Heart left ventricle (tissue), 16 donors: ENCODE data around the gene EYS. TPM values are rescaled to one million over a fixed set of nuclear protein-coding genes. Genes with fewer than 3 reads are reported as not detected.

Source experiments
- ATAC-seq, 4 donors: fragments of 200-7000 bp; cut with Tn5 transposase; one replicate each; pipeline ENCODE4 v1.9.1; 2020 to 2022; ENCODE audit warnings: moderate library complexity in 4 of 4, mild to moderate bottlenecking in 3 of 4, moderate number of reproducible peaks in 1 of 4
- DNase-seq, 5 donors: peaks; one replicate each; pipeline ENCODE4 v3.0.0-alpha.2; 2020
- H3K27ac ChIP-seq, 12 donors: fragments of 200-600 bp; sonication (generic) in 4 of 12; one replicate each; pipeline versions ENCODE4 v1.5.0 to v1.8.0; 2016 to 2022; ENCODE audit warnings: mild to moderate bottlenecking in 2 of 12
- H3K27me3 ChIP-seq, 9 donors: fragments of 200-600 bp; sonication (generic) in 2 of 9; one replicate each; pipeline versions ENCODE4 v1.5.1 to v1.8.0; 2016 to 2022; ENCODE audit warnings: mild to moderate bottlenecking in 3 of 9
- H3K36me3 ChIP-seq, 9 donors: fragments of 200-600 bp; sonication (generic) in 2 of 9; one replicate each; pipeline versions ENCODE4 v1.5.0 to v1.8.0; 2018 to 2022; ENCODE audit warnings: mild to moderate bottlenecking in 2 of 9
- H3K4me1 ChIP-seq, 12 donors: fragments of 200-600 bp; sonication (generic) in 4 of 12; one replicate each; pipeline versions ENCODE4 v1.5.0 to v1.8.0; 2016 to 2022; ENCODE audit warnings: mild to moderate bottlenecking in 3 of 12
- H3K4me3 ChIP-seq, 12 donors: fragments of 200-600 bp; sonication (generic) in 4 of 12; one replicate each; pipeline versions ENCODE4 v1.5.0 to v1.8.0; 2017 to 2022; ENCODE audit warnings: mild to moderate bottlenecking in 9 of 12, moderate library complexity in 4 of 12
- H3K9me3 ChIP-seq, 12 donors: fragments of 200-600 bp; sonication (generic) in 4 of 12; one replicate each; pipeline versions ENCODE4 v1.5.0 to v1.8.0; 2016 to 2022; ENCODE audit warnings: mild to moderate bottlenecking in 1 of 12
- POLR2A ChIP-seq, 2 donors: fragments of 450-650 bp; IDR thresholded peaks; one replicate each; pipeline ENCODE4 v1.6.1; 2017; ENCODE audit warnings: antibody characterized with exemption in 2 of 2, mild to moderate bottlenecking in 2 of 2, moderate library complexity in 2 of 2
- WGBS, 4 donors: extraction: QIAGEN DNeasy Blood & Tissue Kit in 2 of 4; methylation state at CpG; one replicate each; pipeline versions ENCODE4 v1.1.5 to v1.1.7; 2013 to 2018; 5-methylcytosine and 5-hydroxymethylcytosine counted together
- intact Hi-C, 10 donors: fragments of 100-400 bp; cut with DNase I; formaldehyde crosslinking; loops; one replicate each; pipeline versions ENCODE4 v1.11.1 to v1.14.2; 2022
- polyA plus RNA-seq, 2 donors: library from polyadenylated mRNA; stranded (reverse); fragments of 200-250 nt; gene quantifications; one replicate each; pipeline ENCODE4 v1.2.3, GENCODE V29; 2013
- total RNA-seq, 9 donors: library from RNA; depleted of rRNA in 2 of 9; stranded (reverse); fragments of >200 nt in 2 of 9; fragmentation: NEBNext Ultra II Directional in 3 of 9; extraction: Animal tissue kit (Norgen Biotek cat#: 25700) in 3 of 9; gene quantifications; one replicate each; pipeline versions ENCODE4 v1.1.0 to v1.2.4, GENCODE V29; 2016 to 2023
- TF ChIP-seq, protein P1 (sequence below), 12 donors: fragments of 200-600 bp; sonication (generic) in 4 of 12; IDR thresholded peaks; one replicate each; pipeline versions ENCODE4 v1.5.0 to v1.8.0; 2018 to 2022; ENCODE audit warnings: antibody characterized with exemption in 12 of 12, mild to moderate bottlenecking in 5 of 12
- donor health status: ischemic (EF 13 %, LVEDD 7.1; RV severe dilation, severe dysfunction).
- donor health status: healthy with polysubstance abuse.
- donor health status: DM: no; HTN: yes; CAD: no.
- donor health status: DM: no; HTN: no; CAD: no.
- donor health status: ischemic (EF 25% LVEDD 6.9; RV normal size, moderate dysfunction).
- donor health status: ischemic (EF 25% LVEDD 5.7; RV mildly dilated, moderate dysfunction).
- donor health status: healthy.
- donor health status: DM: yes; HTN: yes; CAD: no.
- donor health status: ischemic (EF 35%, LVEDD 5.7; RV mildly dilated, moderate dysfunction).
- donor health status: nonischemic (EF 11% LVEDD 7.7; RV severe dilation, severe dysfunction).
- donor health status: DM: yes; HTN: yes; CAD: no.
- donor health status: PGD.
- donor health status: ischemic (EF 29% LVEDD 5.4; RV normal size, mild dysfunction).
- donor health status: nonischemic (EF 23%, LVEDD 6.1; RV moderate dilation, normal function).

EYS gene
- total and polyA plus RNA-seq, 11 donors, result 0.07 to 0.27 (median 0.08) TPM; not detected in 8

DNA sequence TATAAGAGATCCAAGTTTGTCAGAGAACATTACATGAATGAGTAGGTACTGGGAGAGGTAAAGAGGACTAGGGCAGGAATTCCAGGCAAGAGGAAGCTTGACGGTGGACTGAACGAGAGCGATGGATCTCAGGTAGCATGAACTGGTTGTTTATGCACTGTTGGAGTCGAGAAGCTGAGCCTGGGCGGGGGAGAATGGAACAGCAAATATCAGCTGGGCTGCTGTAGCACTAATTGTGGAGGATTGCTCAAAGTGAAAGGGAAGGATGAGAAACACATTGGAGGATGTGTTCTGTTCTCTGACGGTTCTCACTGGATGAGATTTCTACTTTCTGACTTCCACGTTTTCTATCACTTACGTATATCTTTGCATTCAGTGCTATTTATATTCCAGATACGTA lies 1907.2 kb downstream of the EYS start:
- H3K9me3 ChIP-seq, result no peaks in the 10 kb centered on the region
- H3K27me3 ChIP-seq, result peaks cover 0 to 3% (median 0%) of the 10 kb centered on the region in 9 donors
- H3K36me3 ChIP-seq, result no peaks in the 10 kb centered on the region
- H3K4me1 ChIP-seq, result peaks cover 0 to 1% (median 0%) of the 10 kb centered on the region in 12 donors
- ATAC-seq, result no peak
- no peak overlapping the region for H3K27ac ChIP-seq
- DNase-seq, result no peak
- intact Hi-C loops, result no loop called here
- 58 to 68% (median 63%) methylated on average over 9 of the region's 9 CpGs for WGBS, 4 donors
- no peak for TF ChIP-seq POLR2A (IDR thresholded peaks at IDR 0.05)
- TF ChIP-seq, protein P1, sequence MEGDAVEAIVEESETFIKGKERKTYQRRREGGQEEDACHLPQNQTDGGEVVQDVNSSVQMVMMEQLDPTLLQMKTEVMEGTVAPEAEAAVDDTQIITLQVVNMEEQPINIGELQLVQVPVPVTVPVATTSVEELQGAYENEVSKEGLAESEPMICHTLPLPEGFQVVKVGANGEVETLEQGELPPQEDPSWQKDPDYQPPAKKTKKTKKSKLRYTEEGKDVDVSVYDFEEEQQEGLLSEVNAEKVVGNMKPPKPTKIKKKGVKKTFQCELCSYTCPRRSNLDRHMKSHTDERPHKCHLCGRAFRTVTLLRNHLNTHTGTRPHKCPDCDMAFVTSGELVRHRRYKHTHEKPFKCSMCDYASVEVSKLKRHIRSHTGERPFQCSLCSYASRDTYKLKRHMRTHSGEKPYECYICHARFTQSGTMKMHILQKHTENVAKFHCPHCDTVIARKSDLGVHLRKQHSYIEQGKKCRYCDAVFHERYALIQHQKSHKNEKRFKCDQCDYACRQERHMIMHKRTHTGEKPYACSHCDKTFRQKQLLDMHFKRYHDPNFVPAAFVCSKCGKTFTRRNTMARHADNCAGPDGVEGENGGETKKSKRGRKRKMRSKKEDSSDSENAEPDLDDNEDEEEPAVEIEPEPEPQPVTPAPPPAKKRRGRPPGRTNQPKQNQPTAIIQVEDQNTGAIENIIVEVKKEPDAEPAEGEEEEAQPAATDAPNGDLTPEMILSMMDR (IDR thresholded peaks at IDR 0.05), result no peak
- no peak overlapping the region for H3K4me3 ChIP-seq

DNA sequence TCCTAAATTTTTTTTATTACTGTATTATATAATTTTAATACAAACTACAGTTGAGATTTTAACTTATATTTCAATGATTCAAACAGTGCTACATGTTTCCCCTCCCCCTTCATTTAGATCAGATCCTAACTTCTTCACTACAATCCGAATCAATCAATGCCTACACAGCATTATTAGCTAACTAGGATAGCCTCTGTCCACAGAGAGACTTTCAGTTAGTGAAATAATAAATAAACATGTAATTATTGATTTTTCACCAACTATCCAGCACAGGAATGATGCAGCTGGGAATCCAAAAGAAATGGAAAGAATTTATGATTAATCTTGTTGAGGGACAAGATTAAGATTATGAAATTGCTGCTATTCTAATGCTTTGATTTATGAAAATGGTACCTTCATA lies 1907.7 kb downstream of the EYS start:
- intact Hi-C loops, result no loop called here
- 85 to 98% (median 90%) methylated on average over 1 of the region's 1 CpG for WGBS, 4 donors
- Histone ChIP-seq H3K27me3 (peaks cover 0 to 3% (median 0%) of the 10 kb centered on the region in 9 donors), H3K4me1 (no peaks in the 10 kb centered on the region), H3K36me3 (no peaks in the 10 kb centered on the region), H3K4me3 (no peak overlapping the region), H3K9me3 (no peaks in the 10 kb centered on the region), H3K27ac (no peak overlapping the region)
- DNase-seq, result no peak
- TF ChIP-seq POLR2A (IDR thresholded peaks at IDR 0.05), result no peak
- TF ChIP-seq, protein P1 (IDR thresholded peaks at IDR 0.05), result no peak
- ATAC-seq, result no peak

DNA sequence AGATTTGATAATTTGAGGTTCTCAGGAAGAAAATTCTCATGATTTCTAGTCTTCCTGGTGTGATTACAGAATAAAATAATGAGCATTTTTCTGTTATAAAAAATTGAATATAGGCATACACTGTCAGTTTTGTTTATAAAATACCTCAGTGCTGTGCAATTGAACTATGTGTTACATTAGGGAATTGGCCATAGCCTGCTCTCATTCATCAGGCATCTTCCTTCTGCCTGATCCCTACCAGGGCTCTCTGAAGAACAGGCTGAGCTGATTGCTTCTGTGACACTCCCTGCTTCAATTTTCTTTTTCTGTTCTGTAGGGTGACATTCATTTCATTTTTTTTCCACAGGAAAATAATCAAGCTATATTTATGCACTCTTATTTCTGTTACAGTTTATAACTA lies 1908.6 kb downstream of the EYS start:
- TF ChIP-seq, protein P1 (IDR thresholded peaks at IDR 0.05), result no peak
- TF ChIP-seq POLR2A (IDR thresholded peaks at IDR 0.05), result no peak
- Histone ChIP-seq H3K27ac (no peak overlapping the region), H3K9me3 (no peaks in the 10 kb centered on the region), H3K4me1 (no peaks in the 10 kb centered on the region), H3K36me3 (no peaks in the 10 kb centered on the region), H3K27me3 (peaks cover 0 to 3% (median 0%) of the 10 kb centered on the region in 9 donors), H3K4me3 (no peak overlapping the region)
- ATAC-seq, result no peak
- intact Hi-C loops, result no loop called here
- no peak for DNase-seq

DNA sequence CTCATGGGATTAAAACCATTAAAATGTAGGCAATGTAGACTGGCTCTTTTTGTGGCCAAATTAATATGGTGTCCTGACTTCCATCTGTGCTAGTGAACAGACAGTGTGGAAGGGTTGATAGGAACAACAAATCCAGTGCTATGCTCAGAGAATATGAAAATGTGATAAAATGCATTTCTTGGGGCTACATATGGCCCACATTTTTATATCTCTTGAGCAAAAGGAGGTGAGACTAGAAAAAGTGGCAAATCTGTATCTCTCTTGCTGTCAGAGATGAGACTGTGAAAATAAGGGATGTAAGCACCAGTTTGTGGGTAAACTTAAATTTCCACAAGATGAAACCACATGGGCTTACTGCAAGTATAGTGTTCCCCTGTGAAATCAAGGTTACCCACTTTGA lies 1909.3 kb downstream of the EYS start:
- no peaks in the 10 kb centered on the region for H3K36me3 ChIP-seq
- peaks cover 0 to 3% (median 0%) of the 10 kb centered on the region in 9 donors for H3K27me3 ChIP-seq
- no peak overlapping the region for H3K27ac ChIP-seq
- intact Hi-C loops, result no loop called here
- no peaks in the 10 kb centered on the region for H3K9me3 ChIP-seq
- no peak for TF ChIP-seq POLR2A (IDR thresholded peaks at IDR 0.05)
- TF ChIP-seq, protein P1 (IDR thresholded peaks at IDR 0.05), result no peak
- H3K4me3 ChIP-seq, result no peak overlapping the region
- no peaks in the 10 kb centered on the region for H3K4me1 ChIP-seq
- ATAC-seq, result no peak
- DNase-seq, result no peak
